Cardiac muscle cell (in vitro differentiated cells and primary cell): ENCODE data around the gene P3H1. TPM values are rescaled to one million over a fixed set of nuclear protein-coding genes. Genes with fewer than 3 reads are reported as not detected.
A peak's percentile ranks its signal among the peaks of the same experiment; 100 is the strongest.
"Not testable (repeated sequence)": the region's sequence is repeated elsewhere in the genome, so short reads cannot be mapped to it uniquely, and the experiment has no call there.

Experiments
- DNase-seq, 2 donors: peaks; one replicate each; pipeline versions ENCODE4 v3.0.0 to v3.0.0-alpha.2; 2010 to 2017; ENCODE audit warnings: low read depth in 1 of 2, low spot score in 1 of 2
- H3K27ac ChIP-seq: fragments of 200-600 bp; sonication (generic); 2 replicates; pipeline ENCODE4 v1.5.1; 2016
- H3K27me3 ChIP-seq: fragments of 200-600 bp; sonication (generic); 2 replicates; pipeline ENCODE4 v1.6.0; 2016; ENCODE audit warnings: control low read depth
- H3K36me3 ChIP-seq: fragments of 200-600 bp; sonication (generic); 2 replicates; pipeline ENCODE4 v1.5.1; 2016; ENCODE audit warnings: control low read depth
- H3K4me1 ChIP-seq: fragments of 200-600 bp; sonication (generic); 2 replicates; pipeline ENCODE4 v1.8.1; 2017; ENCODE audit warnings: low read depth, mild to moderate bottlenecking, mixed run types
- H3K4me3 ChIP-seq: fragments of 200-600 bp; sonication (generic); 2 replicates; pipeline ENCODE4 v1.5.1; 2016; ENCODE audit warnings: mild to moderate bottlenecking
- H3K9me3 ChIP-seq: fragments of 200-600 bp; sonication (generic); 2 replicates; pipeline ENCODE4 v1.5.1; 2017; ENCODE audit warnings: low read depth, mild to moderate bottlenecking, control low read depth
- polyA plus RNA-seq: library from polyadenylated mRNA; unstranded; fragments of >200 nt; fragmentation: Nextera tagmentation; extraction: Ambion mirVana; gene quantifications from 2 replicates; pipeline ENCODE4 v1.2.1, GENCODE V29; 2016
- total RNA-seq: library from RNA; depleted of rRNA; stranded (reverse); fragments of >200 nt; gene quantifications from 2 replicates; pipeline ENCODE4 v1.2.3, GENCODE V29; 2016
- TF ChIP-seq, protein P1 (sequence below): IDR thresholded peaks from 2 replicates; pipeline ENCODE4 v1.5.1; 2012; ENCODE audit warnings: low read depth, mild to moderate bottlenecking, low read length

The P3H1 gene, protein sequence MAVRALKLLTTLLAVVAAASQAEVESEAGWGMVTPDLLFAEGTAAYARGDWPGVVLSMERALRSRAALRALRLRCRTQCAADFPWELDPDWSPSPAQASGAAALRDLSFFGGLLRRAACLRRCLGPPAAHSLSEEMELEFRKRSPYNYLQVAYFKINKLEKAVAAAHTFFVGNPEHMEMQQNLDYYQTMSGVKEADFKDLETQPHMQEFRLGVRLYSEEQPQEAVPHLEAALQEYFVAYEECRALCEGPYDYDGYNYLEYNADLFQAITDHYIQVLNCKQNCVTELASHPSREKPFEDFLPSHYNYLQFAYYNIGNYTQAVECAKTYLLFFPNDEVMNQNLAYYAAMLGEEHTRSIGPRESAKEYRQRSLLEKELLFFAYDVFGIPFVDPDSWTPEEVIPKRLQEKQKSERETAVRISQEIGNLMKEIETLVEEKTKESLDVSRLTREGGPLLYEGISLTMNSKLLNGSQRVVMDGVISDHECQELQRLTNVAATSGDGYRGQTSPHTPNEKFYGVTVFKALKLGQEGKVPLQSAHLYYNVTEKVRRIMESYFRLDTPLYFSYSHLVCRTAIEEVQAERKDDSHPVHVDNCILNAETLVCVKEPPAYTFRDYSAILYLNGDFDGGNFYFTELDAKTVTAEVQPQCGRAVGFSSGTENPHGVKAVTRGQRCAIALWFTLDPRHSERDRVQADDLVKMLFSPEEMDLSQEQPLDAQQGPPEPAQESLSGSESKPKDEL
- total RNA-seq (56.6 and 65.4 TPM in 2 replicates), polyA plus RNA-seq (56.1 TPM in 2 replicates)

DNA sequence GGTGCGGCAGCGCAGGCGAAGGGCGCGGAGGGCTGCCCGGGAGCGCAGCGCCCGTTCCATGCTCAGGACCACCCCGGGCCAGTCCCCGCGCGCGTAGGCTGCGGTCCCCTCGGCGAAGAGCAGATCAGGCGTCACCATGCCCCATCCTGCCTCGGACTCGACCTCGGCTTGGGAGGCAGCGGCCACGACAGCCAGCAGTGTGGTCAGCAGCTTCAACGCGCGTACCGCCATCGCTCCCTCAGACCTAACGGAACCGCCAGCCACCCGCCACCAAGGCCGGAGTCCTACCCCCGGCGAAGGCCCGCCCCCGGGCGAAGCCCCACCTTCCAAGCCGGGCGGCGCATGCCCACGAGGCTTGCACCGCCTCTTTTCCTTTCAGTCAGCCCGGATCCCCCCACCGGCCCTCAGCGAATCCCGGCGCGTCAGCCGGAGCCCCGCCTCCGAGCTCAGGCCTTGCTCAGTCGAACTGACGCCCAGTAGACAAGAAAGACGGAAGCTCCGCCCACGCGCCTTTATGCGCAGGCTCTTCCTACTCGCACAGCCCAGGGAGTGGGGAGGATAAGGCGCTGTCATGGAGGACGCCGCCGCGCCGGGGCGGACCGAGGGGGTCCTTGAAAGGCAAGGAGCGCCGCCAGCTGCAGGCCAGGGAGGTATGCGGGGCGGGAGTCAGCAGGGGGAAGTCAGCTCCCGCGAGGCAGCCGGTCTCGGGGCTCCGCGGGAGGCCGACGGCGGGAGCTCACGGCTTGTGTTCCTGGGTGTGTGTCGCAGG is at the start of gene P3H1, which contains the start of gene C1orf50:
P3H1 (minus strand) TSS at position 288 of the 769 bp plus-strand sequence; CDS start at position 231, 57 bp downstream.
C1orf50 (plus strand) TSS at position 509 of the 769 bp plus-strand sequence; CDS start at position 572, 63 bp downstream.
- no peaks in the 10 kb centered on the region for H3K27me3 ChIP-seq
- H3K4me1 ChIP-seq, result peaks cover 17% of the 10 kb centered on the region
- no peaks in the 10 kb centered on the region for H3K9me3 ChIP-seq
- H3K27ac ChIP-seq, result peak within 1 kb of the TSS; percentile 81
- H3K36me3 ChIP-seq, result peaks cover 3% of the 10 kb centered on the region
- DNase-seq, result peak; percentile 99 to 100
- TF ChIP-seq, protein P1, sequence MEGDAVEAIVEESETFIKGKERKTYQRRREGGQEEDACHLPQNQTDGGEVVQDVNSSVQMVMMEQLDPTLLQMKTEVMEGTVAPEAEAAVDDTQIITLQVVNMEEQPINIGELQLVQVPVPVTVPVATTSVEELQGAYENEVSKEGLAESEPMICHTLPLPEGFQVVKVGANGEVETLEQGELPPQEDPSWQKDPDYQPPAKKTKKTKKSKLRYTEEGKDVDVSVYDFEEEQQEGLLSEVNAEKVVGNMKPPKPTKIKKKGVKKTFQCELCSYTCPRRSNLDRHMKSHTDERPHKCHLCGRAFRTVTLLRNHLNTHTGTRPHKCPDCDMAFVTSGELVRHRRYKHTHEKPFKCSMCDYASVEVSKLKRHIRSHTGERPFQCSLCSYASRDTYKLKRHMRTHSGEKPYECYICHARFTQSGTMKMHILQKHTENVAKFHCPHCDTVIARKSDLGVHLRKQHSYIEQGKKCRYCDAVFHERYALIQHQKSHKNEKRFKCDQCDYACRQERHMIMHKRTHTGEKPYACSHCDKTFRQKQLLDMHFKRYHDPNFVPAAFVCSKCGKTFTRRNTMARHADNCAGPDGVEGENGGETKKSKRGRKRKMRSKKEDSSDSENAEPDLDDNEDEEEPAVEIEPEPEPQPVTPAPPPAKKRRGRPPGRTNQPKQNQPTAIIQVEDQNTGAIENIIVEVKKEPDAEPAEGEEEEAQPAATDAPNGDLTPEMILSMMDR, result no peak
- H3K4me3 ChIP-seq, result peak within 1 kb of the TSS; percentile 58

DNA sequence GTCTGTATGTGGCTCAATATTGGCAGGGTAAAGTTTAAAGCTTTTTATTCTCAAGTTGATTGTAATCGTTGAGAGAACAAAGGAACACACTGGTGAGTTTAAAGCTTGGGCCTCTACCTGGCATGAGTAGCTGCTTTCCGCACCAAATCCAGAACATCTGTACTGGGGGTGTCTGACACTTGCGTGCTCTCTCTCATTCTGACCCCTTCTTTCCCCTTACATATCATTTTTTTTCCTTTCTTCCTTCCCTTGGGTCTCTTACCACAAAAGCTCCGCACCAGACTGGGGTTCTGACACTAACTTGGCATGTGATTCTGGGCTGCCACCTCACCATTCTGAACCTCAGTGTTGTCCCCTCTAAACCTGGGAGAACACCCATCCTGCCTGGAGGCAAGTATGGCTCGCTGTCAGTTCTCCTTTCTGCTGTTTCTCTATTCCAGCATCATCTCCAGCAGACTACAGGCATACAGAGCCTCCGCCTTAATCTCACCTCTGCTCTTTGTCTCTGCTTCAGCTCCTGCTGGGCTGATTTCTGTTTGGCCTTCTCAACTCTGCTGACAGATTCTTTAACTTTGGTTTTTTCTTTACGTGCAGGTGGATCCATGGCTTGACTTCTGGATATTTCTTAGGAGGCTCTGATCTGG is 49.2 kb upstream of the P3H1 start:
- peak overlapping the region; percentile 100 for H3K27ac ChIP-seq
- DNase-seq, result peak in 1 of 2 donors; percentile 15
- H3K4me3 ChIP-seq, result peak overlapping the region; percentile 82
- H3K9me3 ChIP-seq, result no peaks in the 10 kb centered on the region
- H3K27me3 ChIP-seq, result no peaks in the 10 kb centered on the region
- TF ChIP-seq, protein P1, result no peak
- H3K4me1 ChIP-seq, result peaks cover 10% of the 10 kb centered on the region
- no peaks in the 10 kb centered on the region for H3K36me3 ChIP-seq

DNA sequence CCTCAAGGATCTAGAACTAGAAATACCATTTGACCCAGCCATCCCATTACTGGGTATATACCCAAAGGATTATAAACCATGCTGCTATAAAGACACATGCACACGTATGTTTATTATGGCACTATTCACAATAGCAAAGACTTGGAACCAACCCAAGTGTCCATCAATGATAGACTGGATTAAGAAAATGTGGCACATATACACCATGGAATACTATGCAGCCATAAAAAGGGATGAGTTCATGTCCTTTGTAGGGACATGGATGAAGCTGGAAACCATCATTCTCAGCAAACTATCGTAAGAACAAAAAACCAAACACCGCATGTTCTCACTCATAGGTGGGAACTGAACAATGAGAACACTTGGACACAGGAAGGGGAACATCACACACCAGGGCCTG is 48.0 kb upstream of the P3H1 start:
- not testable (repeated sequence) for H3K36me3 ChIP-seq, H3K4me3 ChIP-seq, H3K27me3 ChIP-seq, H3K27ac ChIP-seq, H3K4me1 ChIP-seq, DNase-seq, H3K9me3 ChIP-seq

DNA sequence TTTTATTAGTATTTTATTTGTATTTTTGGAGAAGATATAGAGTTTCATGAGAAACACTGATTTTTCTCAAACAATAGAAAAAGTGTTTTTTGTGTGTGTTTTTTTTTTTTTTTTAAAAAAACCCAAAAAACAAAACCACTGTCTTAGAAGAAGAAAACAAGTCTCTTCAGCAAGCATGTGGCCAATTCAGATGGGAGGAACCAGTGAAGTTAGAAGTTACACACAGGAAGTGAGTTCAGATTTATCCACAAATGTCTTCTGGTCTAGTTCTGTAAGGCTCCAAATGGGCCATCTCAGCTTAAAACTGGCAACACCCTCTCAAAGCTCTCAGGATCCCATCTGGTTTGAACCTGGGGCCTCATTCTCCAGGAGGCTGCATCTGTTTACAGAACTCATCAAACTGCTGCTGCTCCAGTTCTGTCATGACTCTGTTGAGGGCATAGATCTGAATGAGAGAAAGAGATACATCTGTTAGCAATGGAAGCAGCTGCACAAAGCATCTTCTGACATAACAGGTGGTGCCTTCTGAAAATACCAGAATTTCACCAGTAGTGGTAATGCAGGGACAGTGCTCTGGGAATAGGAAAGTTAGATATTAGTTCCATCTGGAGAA is 40.3 kb upstream of the P3H1 start:
- no peak overlapping the region for H3K4me3 ChIP-seq
- DNase-seq, result no peak
- H3K9me3 ChIP-seq, result no peaks in the 10 kb centered on the region
- no peaks in the 10 kb centered on the region for H3K36me3 ChIP-seq
- H3K4me1 ChIP-seq, result no peaks in the 10 kb centered on the region
- TF ChIP-seq, protein P1, result no peak
- H3K27ac ChIP-seq, result no peak overlapping the region
- no peaks in the 10 kb centered on the region for H3K27me3 ChIP-seq

DNA sequence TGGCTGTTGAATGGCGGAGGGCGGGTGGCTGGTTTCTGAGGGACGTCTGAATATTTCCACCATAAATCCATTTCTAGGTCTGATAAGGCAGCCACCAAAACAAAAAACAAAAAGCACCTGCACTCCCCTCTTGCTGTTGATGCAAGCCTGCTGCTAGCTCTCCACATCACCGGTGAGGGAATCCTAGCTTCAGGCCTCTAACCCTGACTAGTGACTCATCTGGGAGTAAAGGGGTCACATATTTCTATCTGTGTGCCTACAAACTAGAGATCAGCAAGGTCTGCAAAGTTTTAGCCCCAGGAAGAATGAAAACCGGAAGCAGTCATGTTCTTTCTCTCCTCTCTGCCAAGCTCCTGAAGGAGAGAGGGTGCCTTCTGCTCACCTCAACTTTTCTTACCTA is 39.8 kb upstream of the P3H1 start:
- Histone ChIP-seq H3K4me1 (no peaks in the 10 kb centered on the region), H3K27ac (no peak overlapping the region), H3K36me3 (no peaks in the 10 kb centered on the region), H3K27me3 (no peaks in the 10 kb centered on the region), H3K4me3 (no peak overlapping the region), H3K9me3 (no peaks in the 10 kb centered on the region)
- DNase-seq, result no peak
- TF ChIP-seq, protein P1, result no peak
